Measurements from ENCODE around the gene EPN2.

EPN2 gene

GRCh38 chr17:19344311-19345066 is 107.3 kb downstream of the EPN2 start:
- Histone ChIP-seq H3F3A (ENCODE audit: insufficient read depth) (no peaks in the 10 kb centered on the region), H4K20me1 (ENCODE audit: low read depth, low read length) (no peaks in the 10 kb centered on the region), H3K9me2 (replicated peaks; ENCODE audit: insufficient read depth, low read length) (no peaks in the 10 kb centered on the region)

GRCh38 chr17:19345067-19345460 is 107.9 kb downstream of the EPN2 start:
- no peaks in the 10 kb centered on the region for H3K27me3 ChIP-seq (ENCODE audit: low read length)
- H3K9me3 ChIP-seq (ENCODE audit: insufficient read depth, low read length) = no peaks in the 10 kb centered on the region
- H2AFZ ChIP-seq (ENCODE audit: low read depth, low read length, severe bottlenecking) = no peak overlapping the region
- H3K79me2 ChIP-seq (ENCODE audit: insufficient read depth, low read length) = no peaks in the 10 kb centered on the region
- TF ChIP-seq CTCF (IDR thresholded peaks at IDR 0.05; ENCODE audit: insufficient read depth, low read length, poor library complexity, severe bottlenecking) (no peak), EZH2phosphoT487 (conservative IDR thresholded peaks at IDR 0.05; ENCODE audit: low read length) (no peak)
- H3K36me3 ChIP-seq (ENCODE audit: low read length) = no peaks in the 10 kb centered on the region
- no peaks in the 10 kb centered on the region for H3K9me2 ChIP-seq (replicated peaks; ENCODE audit: insufficient read depth, low read length)
- no peak overlapping the region for H3K27ac ChIP-seq (ENCODE audit: low read depth, low read length)
- H3K9ac ChIP-seq (ENCODE audit: low read length) = no peak overlapping the region
- no peaks in the 10 kb centered on the region for H3F3A ChIP-seq (ENCODE audit: insufficient read depth)
- H3K4me2 ChIP-seq (ENCODE audit: low read depth, low read length, poor library complexity, severe bottlenecking) = no peak overlapping the region
- H4K20me1 ChIP-seq (ENCODE audit: low read depth, low read length) = no peaks in the 10 kb centered on the region
- no peak overlapping the region for H3K4me3 ChIP-seq (ENCODE audit: insufficient read depth, low read length, poor library complexity, severe bottlenecking)

More at GRCh38 chr17:19344311-19345066, 107.3 kb downstream of the EPN2 start:
- H3K27me3 ChIP-seq (ENCODE audit: low read length) = no peaks in the 10 kb centered on the region
- H3K9me3 ChIP-seq (ENCODE audit: insufficient read depth, low read length) = no peaks in the 10 kb centered on the region
- H3K4me3 ChIP-seq (ENCODE audit: insufficient read depth, low read length, poor library complexity, severe bottlenecking) = no peak overlapping the region
- no peaks in the 10 kb centered on the region for H3K36me3 ChIP-seq (ENCODE audit: low read length)
- TF ChIP-seq EZH2phosphoT487 (conservative IDR thresholded peaks at IDR 0.05; ENCODE audit: low read length) (no peak), CTCF (IDR thresholded peaks at IDR 0.05; ENCODE audit: insufficient read depth, low read length, poor library complexity, severe bottlenecking) (no peak)
- H3K79me2 ChIP-seq (ENCODE audit: insufficient read depth, low read length) = no peaks in the 10 kb centered on the region
- H3K9ac ChIP-seq (ENCODE audit: low read length) = no peak overlapping the region
- H3K4me2 ChIP-seq (ENCODE audit: low read depth, low read length, poor library complexity, severe bottlenecking) = no peak overlapping the region
- H2AFZ ChIP-seq (ENCODE audit: low read depth, low read length, severe bottlenecking) = no peak overlapping the region
- H3K27ac ChIP-seq (ENCODE audit: low read depth, low read length) = no peak overlapping the region

- H3K4me3 ChIP-seq (ENCODE audit: insufficient read depth, low read length, poor library complexity, severe bottlenecking) = no peak overlapping the region
- no peaks in the 10 kb centered on the region for H3F3A ChIP-seq (ENCODE audit: insufficient read depth)
- no peak overlapping the region for H2AFZ ChIP-seq (ENCODE audit: low read depth, low read length, severe bottlenecking)
- H3K9me2 ChIP-seq (replicated peaks; ENCODE audit: insufficient read depth, low read length) = no peaks in the 10 kb centered on the region
- H3K4me2 ChIP-seq (ENCODE audit: low read depth, low read length, poor library complexity, severe bottlenecking) = no peak overlapping the region
- no peak overlapping the region for H3K9ac ChIP-seq (ENCODE audit: low read length)
- no peak overlapping the region for H3K27ac ChIP-seq (ENCODE audit: low read depth, low read length)
- TF ChIP-seq EZH2phosphoT487 (conservative IDR thresholded peaks at IDR 0.05; ENCODE audit: low read length) (no peak), CTCF (IDR thresholded peaks at IDR 0.05; ENCODE audit: insufficient read depth, low read length, poor library complexity, severe bottlenecking) (no peak)
- no peaks in the 10 kb centered on the region for H3K79me2 ChIP-seq (ENCODE audit: insufficient read depth, low read length)
- no peaks in the 10 kb centered on the region for H4K20me1 ChIP-seq (ENCODE audit: low read depth, low read length)
- H3K27me3 ChIP-seq (ENCODE audit: low read length) = no peaks in the 10 kb centered on the region
- no peaks in the 10 kb centered on the region for H3K36me3 ChIP-seq (ENCODE audit: low read length)
- no peaks in the 10 kb centered on the region for H3K9me3 ChIP-seq (ENCODE audit: insufficient read depth, low read length)
Measured at GRCh38 chr17:19345486-19346350, 108.6 kb downstream of the EPN2 start.

Measured in SU-DHL-6 (cell line).